IPS DF 19.7 (cell line): ENCODE data around the gene GUCY2C.
A peak's percentile ranks its signal among the peaks of the same experiment; 100 is the strongest.
"Not testable (repeated sequence)": the region's sequence is repeated elsewhere in the genome, so short reads cannot be mapped to it uniquely, and the experiment has no call there.

Experiments used
- DNase-seq: peaks from one replicate; pipeline ENCODE4 v3.0.0-alpha.2; 2013; ENCODE audit warnings: low read depth, low spot score

The GUCY2C gene

GRCh38 chr12:14682231-14682630 is 14.2 kb downstream of the GUCY2C start:
- DNase-seq: not testable (repeated sequence)

- no peak for DNase-seq
Observed at GRCh38 chr12:14681625-14682024, 14.8 kb downstream of the GUCY2C start.

GRCh38 chr12:14681190-14681589 is 15.2 kb downstream of the GUCY2C start:
- no peak for DNase-seq

GRCh38 chr12:14678547-14679150 is 17.8 kb downstream of the GUCY2C start:
- no peak for DNase-seq

GRCh38 chr12:14668591-14668990 is 27.8 kb downstream of the GUCY2C start:
- DNase-seq: no peak

GRCh38 chr12:14665354-14666348 is 30.7 kb downstream of the GUCY2C start:
- peak; percentile 60 for DNase-seq

- DNase-seq: no peak
Observed at GRCh38 chr12:14664434-14665023, 31.9 kb downstream of the GUCY2C start.

GRCh38 chr12:14663002-14663401 is 33.4 kb downstream of the GUCY2C start:
- DNase-seq: no peak

GRCh38 chr12:14656846-14657245 is 39.6 kb downstream of the GUCY2C start:
- DNase-seq: no peak

- DNase-seq: no peak
Observed at GRCh38 chr12:14655284-14655683, 41.1 kb downstream of the GUCY2C start.

GRCh38 chr12:14654842-14655241 is 41.6 kb downstream of the GUCY2C start:
- no peak for DNase-seq

GRCh38 chr12:14654416-14654815 is 42.0 kb downstream of the GUCY2C start:
- no peak for DNase-seq

GRCh38 chr12:14652483-14652882 is 43.9 kb downstream of the GUCY2C start:
- DNase-seq: no peak

- no peak for DNase-seq
Observed at GRCh38 chr12:14651371-14651770, 45.0 kb downstream of the GUCY2C start.

GRCh38 chr12:14650789-14651188 is 45.6 kb downstream of the GUCY2C start:
- no peak for DNase-seq

GRCh38 chr12:14647028-14647750 is 49.2 kb downstream of the GUCY2C start:
- DNase-seq: no peak

- no peak for DNase-seq
Observed at GRCh38 chr12:14643251-14643650, 53.1 kb downstream of the GUCY2C start.

GRCh38 chr12:14638066-14638465 is 58.3 kb downstream of the GUCY2C start:
- no peak for DNase-seq

- no peak for DNase-seq
Observed at GRCh38 chr12:14635776-14636175, 60.6 kb downstream of the GUCY2C start.

- no peak for DNase-seq
Observed at GRCh38 chr12:14630793-14631192, 65.6 kb downstream of the GUCY2C start.

- DNase-seq: peak; percentile 56
Observed at GRCh38 chr12:14629832-14630710, 66.3 kb downstream of the GUCY2C start.
